ENCODE data around the gene KIF1B. TPM values are rescaled to one million over a fixed set of nuclear protein-coding genes. Genes with fewer than 3 reads are reported as not detected.

The KIF1B gene
- total RNA-seq, 1 experiment from 2014 or later = 33.0 TPM

GRCh38 chr1:10271869-10272268 is 61.5 kb downstream of the KIF1B start:
- intact Hi-C loops (cut with micrococcal nuclease; ENCODE audit: unreplicated experiment) = no loop called here
- CTCF ChIA-PET = no interaction called here
- no peak for DNase-seq (ENCODE audit: low read depth, low spot score)
- H3K36me3 ChIP-seq (ENCODE audit: control insufficient read depth, insufficient read depth, low read length) = no peaks in the 10 kb centered on the region
- no TSS peak for BruUV-seq (replicated peaks)
- no peak for ATAC-seq
- H3K27me3 ChIP-seq (ENCODE audit: control insufficient read depth, insufficient read depth, low read length) = no peaks in the 10 kb centered on the region
- no peak overlapping the region for H3K4me3 ChIP-seq (ENCODE audit: low read depth in 2 of 2, low read length in 2 of 2)
- no peaks in the 10 kb centered on the region for H3K4me1 ChIP-seq (ENCODE audit: control insufficient read depth, insufficient read depth, low read length)
- no peak overlapping the region for H3K27ac ChIP-seq (ENCODE audit: low read length)
- in situ Hi-C loops (cut with HindIII; ENCODE audit: low pct_unique_long_range_greater_than_20kb, low sequenced_read_pairs) = no loop called here
- no peaks in the 10 kb centered on the region for H3K9me3 ChIP-seq (ENCODE audit: control insufficient read depth, insufficient read depth, low read depth, low read length)
- POLR2A ChIA-PET = no interaction called here
- TF ChIP-seq TCF7L2 (IDR thresholded peaks at IDR 0.05; ENCODE audit: low read depth, low read length) = no peak
- no peak for TF ChIP-seq CTCF (IDR thresholded peaks at IDR 0.05)
- TF ChIP-seq REST (IDR thresholded peaks at IDR 0.05; ENCODE audit: insufficient read depth in 1 of 2, low read depth in 2 of 2, low read length in 1 of 2) = no peak
- TF ChIP-seq SIN3A (IDR thresholded peaks at IDR 0.05; ENCODE audit: borderline replicate concordance, insufficient read depth, low read depth, low read length) = no peak

- no peaks in the 10 kb centered on the region for H3K4me1 ChIP-seq (ENCODE audit: control insufficient read depth, insufficient read depth, low read length)
- no peaks in the 10 kb centered on the region for H3K36me3 ChIP-seq (ENCODE audit: control insufficient read depth, insufficient read depth, low read length)
- H3K27ac ChIP-seq (ENCODE audit: low read length) = no peak overlapping the region
- BruUV-seq (replicated peaks) = no TSS peak
- H3K9me3 ChIP-seq (ENCODE audit: control insufficient read depth, insufficient read depth, low read depth, low read length) = no peaks in the 10 kb centered on the region
- ATAC-seq (no peak), DNase-seq (ENCODE audit: low read depth, low spot score) (no peak)
- no peaks in the 10 kb centered on the region for H3K27me3 ChIP-seq (ENCODE audit: control insufficient read depth, insufficient read depth, low read length)
- TF ChIP-seq REST (IDR thresholded peaks at IDR 0.05; ENCODE audit: insufficient read depth in 1 of 2, low read depth in 2 of 2, low read length in 1 of 2) (no peak), POLR2AphosphoS5 (IDR thresholded peaks at IDR 0.05; ENCODE audit: low read depth, low read length) (no peak), SIN3A (IDR thresholded peaks at IDR 0.05; ENCODE audit: borderline replicate concordance, insufficient read depth, low read depth, low read length) (no peak), CTCF (IDR thresholded peaks at IDR 0.05) (no peak), TCF7L2 (IDR thresholded peaks at IDR 0.05; ENCODE audit: low read depth, low read length) (no peak)
- ChIA-PET POLR2A (no interaction called here), CTCF (no interaction called here)
- H3K4me3 ChIP-seq (ENCODE audit: low read depth in 2 of 2, low read length in 2 of 2) = no peak overlapping the region
- in situ Hi-C loops (cut with HindIII; ENCODE audit: low pct_unique_long_range_greater_than_20kb, low sequenced_read_pairs) (no loop called here), intact Hi-C loops (cut with micrococcal nuclease; ENCODE audit: unreplicated experiment) (no loop called here)
Observed at GRCh38 chr1:10272274-10272673, 61.9 kb downstream of the KIF1B start.

All from Panc1 (cell line).